AG08396 (cell line): ENCODE data around the gene RARRES1.
A peak's percentile ranks its signal among the peaks of the same experiment; 100 is the strongest.
"Not testable (repeated sequence)": the region's sequence is repeated elsewhere in the genome, so short reads cannot be mapped to it uniquely, and the experiment has no call there.

Experiments used
- DNase-seq: peaks from one replicate; pipeline ENCODE4 v3.0.0; 2012; ENCODE audit warnings: low spot score, mixed read lengths

The RARRES1 gene

GRCh38 chr3:158696618-158697017 lies 35.6 kb downstream of the RARRES1 start:
- DNase-seq = no peak

- not testable (repeated sequence) for DNase-seq
Measured at GRCh38 chr3:158693866-158694456, 38.3 kb downstream of the RARRES1 start.

- no peak for DNase-seq
Measured at GRCh38 chr3:158685159-158685558, 47.1 kb downstream of the RARRES1 start.

- peak; percentile 24 for DNase-seq
Measured at GRCh38 chr3:158683230-158683962, 48.9 kb downstream of the RARRES1 start.

- DNase-seq = no peak
Measured at GRCh38 chr3:158680861-158681260, 51.4 kb downstream of the RARRES1 start.

- DNase-seq = no peak
Measured at GRCh38 chr3:158679547-158680000, 52.7 kb downstream of the RARRES1 start.

- DNase-seq = no peak
Measured at GRCh38 chr3:158678687-158679086, 53.6 kb downstream of the RARRES1 start.

- peak; percentile 90 for DNase-seq
Measured at GRCh38 chr3:158672215-158673176, 59.8 kb downstream of the RARRES1 start, which contains the start of gene LXN. Gene LXN, minus strand, starts transcription at chr3:158672648. Its CDS starts 170 bp downstream, at chr3:158672478.

- no peak for DNase-seq
Measured at GRCh38 chr3:158671821-158672214, 60.4 kb downstream of the RARRES1 start.

- no peak for DNase-seq
Measured at GRCh38 chr3:158668506-158668905, 63.8 kb downstream of the RARRES1 start.

- no peak for DNase-seq
Measured at GRCh38 chr3:158666416-158666815, 65.8 kb downstream of the RARRES1 start.

GRCh38 chr3:158663832-158664231 lies 68.4 kb downstream of the RARRES1 start:
- no peak for DNase-seq

GRCh38 chr3:158663246-158663645 lies 69.0 kb downstream of the RARRES1 start:
- DNase-seq = no peak

GRCh38 chr3:158660711-158661110 lies 71.5 kb downstream of the RARRES1 start:
- no peak for DNase-seq

GRCh38 chr3:158659454-158660237 lies 72.6 kb downstream of the RARRES1 start:
- peak; percentile 75 for DNase-seq

GRCh38 chr3:158658889-158659288 lies 73.4 kb downstream of the RARRES1 start:
- DNase-seq = no peak

GRCh38 chr3:158652463-158652862 lies 79.8 kb downstream of the RARRES1 start:
- DNase-seq = no peak

- no peak for DNase-seq
Measured at GRCh38 chr3:158651192-158651591, 81.1 kb downstream of the RARRES1 start.

GRCh38 chr3:158649791-158650190 lies 82.5 kb downstream of the RARRES1 start:
- DNase-seq = no peak
